Right hindlimb (tissue), 1 donor: ENCODE data around the gene MEIOB.

ENCODE experiments used
- DNase-seq: peaks from one replicate; pipeline ENCODE4 v3.0.0-alpha.2; 2018

The MEIOB gene

GRCh38 chr16:1784977-1785845 lies 86.8 kb downstream of the MEIOB start:
- DNase-seq = no peak
